Activated T-helper 17 cell treated with anti-CD3 and anti-CD28 coated beads, Interleukin-2, amount 50 U/mL, for 72 hours (primary cell): ENCODE data around the gene TRIM2. TPM values are rescaled to one million over a fixed set of nuclear protein-coding genes. Genes with fewer than 3 reads are reported as not detected.

Source experiments
- ATAC-seq: fragments of 150-1000 bp; cut with Tn5 transposase; replicated peaks from 2 replicates; pipeline ENCODE4 v1.10.0; 2021; ENCODE audit warnings: mild to moderate bottlenecking, moderate library complexity
- H3K27ac Mint-ChIP-seq: one replicate; pipeline ENCODE4 v1.8.0; 2022; ENCODE audit warnings: mixed read lengths
- H3K27me3 Mint-ChIP-seq: one replicate; pipeline ENCODE4 v1.8.0; 2022; ENCODE audit warnings: mixed read lengths
- H3K36me3 Mint-ChIP-seq: one replicate; pipeline ENCODE4 v1.8.0; 2022; ENCODE audit warnings: low read depth, mild to moderate bottlenecking, mixed read lengths
- H3K4me1 Mint-ChIP-seq: one replicate; pipeline ENCODE4 v1.8.0; 2022; ENCODE audit warnings: mixed read lengths
- H3K4me3 Mint-ChIP-seq: one replicate; pipeline ENCODE4 v1.8.0; 2022; ENCODE audit warnings: mild to moderate bottlenecking, mixed read lengths
- H3K9me3 Mint-ChIP-seq: one replicate; pipeline ENCODE4 v1.8.0; 2022; ENCODE audit warnings: mixed read lengths
- total RNA-seq, 2 donors: library from RNA; stranded (reverse); gene quantifications; one replicate each; pipeline ENCODE4 v1.2.3, GENCODE V29; 2022

Gene TRIM2
- total RNA-seq, 2 donors from 2014 or later, result 1.0 to 1.6 TPM

GRCh38 chr4:153223427-153223801 is 19.2 kb downstream of the TRIM2 start:
- peak overlapping the region; percentile 65 for H3K27ac Mint-ChIP-seq

GRCh38 chr4:153223930-153224329 is 19.7 kb downstream of the TRIM2 start:
- no peak for ATAC-seq
- Mint-ChIP-seq H3K36me3 (no peaks in the 10 kb centered on the region), H3K9me3 (no peaks in the 10 kb centered on the region), H3K4me1 (peaks cover 27% of the 10 kb centered on the region), H3K27ac (no peak overlapping the region), H3K4me3 (peak overlapping the region; percentile 86), H3K27me3 (no peaks in the 10 kb centered on the region)

More at GRCh38 chr4:153223427-153223801, 19.2 kb downstream of the TRIM2 start:
- peak overlapping the region; percentile 86 for H3K4me3 Mint-ChIP-seq
- H3K36me3 Mint-ChIP-seq, result no peaks in the 10 kb centered on the region
- H3K4me1 Mint-ChIP-seq, result peaks cover 22% of the 10 kb centered on the region
- H3K9me3 Mint-ChIP-seq, result no peaks in the 10 kb centered on the region
- H3K27me3 Mint-ChIP-seq, result no peaks in the 10 kb centered on the region
- no peak for ATAC-seq

GRCh38 chr4:153224474-153224873 is 20.2 kb downstream of the TRIM2 start:
- Mint-ChIP-seq H3K4me3 (peak overlapping the region; percentile 86), H3K4me1 (peaks cover 27% of the 10 kb centered on the region), H3K36me3 (no peaks in the 10 kb centered on the region), H3K9me3 (no peaks in the 10 kb centered on the region), H3K27ac (no peak overlapping the region), H3K27me3 (no peaks in the 10 kb centered on the region)
- no peak for ATAC-seq

GRCh38 chr4:153227469-153228075 is 23.3 kb downstream of the TRIM2 start:
- no peak for ATAC-seq
- Mint-ChIP-seq H3K36me3 (no peaks in the 10 kb centered on the region), H3K4me1 (peaks cover 27% of the 10 kb centered on the region), H3K9me3 (no peaks in the 10 kb centered on the region), H3K27me3 (no peaks in the 10 kb centered on the region), H3K27ac (no peak overlapping the region), H3K4me3 (no peak overlapping the region)

GRCh38 chr4:153228512-153229140 is 24.4 kb downstream of the TRIM2 start:
- H3K4me1 Mint-ChIP-seq, result peaks cover 35% of the 10 kb centered on the region
- H3K27ac Mint-ChIP-seq, result peak overlapping the region; percentile 4
- no peaks in the 10 kb centered on the region for H3K36me3 Mint-ChIP-seq
- H3K4me3 Mint-ChIP-seq, result no peak overlapping the region
- H3K9me3 Mint-ChIP-seq, result no peaks in the 10 kb centered on the region
- H3K27me3 Mint-ChIP-seq, result no peaks in the 10 kb centered on the region
- ATAC-seq, result no peak

- no peaks in the 10 kb centered on the region for H3K27me3 Mint-ChIP-seq
Measured at GRCh38 chr4:153229545-153229944, 25.3 kb downstream of the TRIM2 start.

GRCh38 chr4:153232768-153233167 is 28.5 kb downstream of the TRIM2 start:
- H3K27me3 Mint-ChIP-seq, result no peaks in the 10 kb centered on the region
- H3K36me3 Mint-ChIP-seq, result no peaks in the 10 kb centered on the region
- peaks cover 24% of the 10 kb centered on the region for H3K4me1 Mint-ChIP-seq
- H3K4me3 Mint-ChIP-seq, result no peak overlapping the region
- no peak overlapping the region for H3K27ac Mint-ChIP-seq
- no peaks in the 10 kb centered on the region for H3K9me3 Mint-ChIP-seq
- ATAC-seq, result no peak

More at GRCh38 chr4:153229545-153229944, 25.3 kb downstream of the TRIM2 start:
- Mint-ChIP-seq H3K4me3 (no peak overlapping the region), H3K9me3 (no peaks in the 10 kb centered on the region), H3K27ac (no peak overlapping the region), H3K36me3 (no peaks in the 10 kb centered on the region), H3K4me1 (peaks cover 28% of the 10 kb centered on the region)
- ATAC-seq, result no peak

- Mint-ChIP-seq H3K36me3 (no peaks in the 10 kb centered on the region), H3K9me3 (no peaks in the 10 kb centered on the region), H3K4me3 (no peak overlapping the region), H3K27ac (no peak overlapping the region), H3K4me1 (peaks cover 15% of the 10 kb centered on the region), H3K27me3 (no peaks in the 10 kb centered on the region)
- ATAC-seq, result no peak
Measured at GRCh38 chr4:153233761-153234371, 29.6 kb downstream of the TRIM2 start.

- Mint-ChIP-seq H3K4me1 (peaks cover 14% of the 10 kb centered on the region), H3K9me3 (no peaks in the 10 kb centered on the region), H3K36me3 (no peaks in the 10 kb centered on the region), H3K27me3 (no peaks in the 10 kb centered on the region), H3K4me3 (no peak overlapping the region), H3K27ac (peak overlapping the region; percentile 42)
- peak; percentile 9 for ATAC-seq
Measured at GRCh38 chr4:153234885-153235284, 30.6 kb downstream of the TRIM2 start.

- H3K4me1 Mint-ChIP-seq, result peaks cover 13% of the 10 kb centered on the region
- no peaks in the 10 kb centered on the region for H3K27me3 Mint-ChIP-seq
- no peaks in the 10 kb centered on the region for H3K9me3 Mint-ChIP-seq
- no peaks in the 10 kb centered on the region for H3K36me3 Mint-ChIP-seq
- no peak for ATAC-seq
- H3K27ac Mint-ChIP-seq, result no peak overlapping the region
- H3K4me3 Mint-ChIP-seq, result no peak overlapping the region
Measured at GRCh38 chr4:153238135-153238919, 34.1 kb downstream of the TRIM2 start.

- Mint-ChIP-seq H3K36me3 (no peaks in the 10 kb centered on the region), H3K9me3 (no peaks in the 10 kb centered on the region), H3K27me3 (no peaks in the 10 kb centered on the region), H3K27ac (no peak overlapping the region), H3K4me1 (peaks cover 11% of the 10 kb centered on the region), H3K4me3 (no peak overlapping the region)
- ATAC-seq, result no peak
Measured at GRCh38 chr4:153239409-153239808, 35.2 kb downstream of the TRIM2 start.

GRCh38 chr4:153241295-153241694 is 37.1 kb downstream of the TRIM2 start:
- peaks cover 5% of the 10 kb centered on the region for H3K4me1 Mint-ChIP-seq
- ATAC-seq, result no peak
- no peak overlapping the region for H3K27ac Mint-ChIP-seq
- H3K4me3 Mint-ChIP-seq, result no peak overlapping the region
- no peaks in the 10 kb centered on the region for H3K36me3 Mint-ChIP-seq
- no peaks in the 10 kb centered on the region for H3K27me3 Mint-ChIP-seq
- H3K9me3 Mint-ChIP-seq, result no peaks in the 10 kb centered on the region

- no peak for ATAC-seq
- no peak overlapping the region for H3K27ac Mint-ChIP-seq
- no peaks in the 10 kb centered on the region for H3K36me3 Mint-ChIP-seq
- H3K9me3 Mint-ChIP-seq, result no peaks in the 10 kb centered on the region
- H3K27me3 Mint-ChIP-seq, result no peaks in the 10 kb centered on the region
- H3K4me1 Mint-ChIP-seq, result peaks cover 10% of the 10 kb centered on the region
- H3K4me3 Mint-ChIP-seq, result no peak overlapping the region
Measured at GRCh38 chr4:153241970-153242838, 38.0 kb downstream of the TRIM2 start.

GRCh38 chr4:153242839-153243324 is 38.6 kb downstream of the TRIM2 start:
- Mint-ChIP-seq H3K27me3 (no peaks in the 10 kb centered on the region), H3K4me1 (peaks cover 10% of the 10 kb centered on the region), H3K9me3 (no peaks in the 10 kb centered on the region), H3K36me3 (no peaks in the 10 kb centered on the region), H3K27ac (no peak overlapping the region), H3K4me3 (no peak overlapping the region)
- ATAC-seq, result no peak
